Activated CD8-positive, alpha-beta memory T cell treated with anti-CD3 and anti-CD28 coated beads, Interleukin-2, amount 50 U/mL, for 1 hour (primary cell): ENCODE data around the gene DCLK1.
"Not testable (repeated sequence)": the region's sequence is repeated elsewhere in the genome, so short reads cannot be mapped to it uniquely, and the experiment has no call there.

Experiments
- DNase-seq: peaks from one replicate; pipeline ENCODE4 v3.0.0-alpha.2; 2020; ENCODE audit errors: extremely low read depth

Gene DCLK1

DNA sequence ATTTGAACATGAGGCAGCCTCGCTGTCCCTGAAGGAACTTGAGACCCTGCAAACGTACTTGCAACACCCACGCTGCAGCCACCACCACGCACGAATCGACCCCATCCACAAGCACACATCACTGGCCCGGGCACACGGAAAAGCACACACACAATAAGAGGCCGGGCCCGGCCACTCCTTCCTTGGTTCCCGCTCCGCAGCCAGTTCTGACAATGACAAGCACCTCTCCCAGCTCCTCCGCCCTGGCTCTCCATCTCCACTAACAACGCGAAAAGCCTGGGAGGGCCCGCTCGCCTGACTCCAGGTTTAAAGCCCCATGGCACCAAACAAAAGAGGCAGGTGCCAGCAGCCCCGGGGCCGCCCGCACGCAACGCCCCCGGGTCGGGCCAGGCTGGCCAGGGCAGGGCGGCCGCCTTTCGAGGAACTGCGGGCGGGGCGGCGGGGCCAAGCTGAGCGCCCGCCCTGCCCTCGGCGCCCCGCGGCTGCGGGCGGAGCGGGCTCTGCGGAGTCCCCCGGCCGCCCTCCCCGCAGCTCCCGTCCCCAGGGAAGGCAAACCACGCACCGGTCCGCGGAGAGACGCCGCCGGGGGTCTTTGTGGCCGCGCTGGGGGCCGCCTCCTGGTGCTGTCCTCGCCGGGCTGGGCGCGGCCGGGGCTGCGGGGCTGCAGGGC is 495 bp downstream of the DCLK1 start:
- no peak for DNase-seq

DNA sequence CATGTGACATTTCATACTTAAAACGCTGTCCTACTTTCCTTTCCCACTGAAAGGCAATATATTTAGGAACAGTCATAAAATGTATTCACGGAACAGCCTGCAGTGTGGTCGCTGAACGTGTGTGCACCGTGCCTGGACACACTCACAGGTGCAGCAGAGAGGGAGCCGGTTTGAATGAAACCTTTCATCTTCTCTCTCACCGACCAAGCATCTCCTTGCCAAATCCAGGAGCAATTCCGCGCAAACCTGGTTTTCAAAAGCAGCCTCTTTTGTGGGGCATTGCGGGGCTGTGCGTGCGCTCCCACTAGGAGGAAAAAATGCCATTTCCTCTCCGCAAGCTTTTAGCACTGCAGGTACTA is 1.0 kb downstream of the DCLK1 start:
- DNase-seq = no peak

DNA sequence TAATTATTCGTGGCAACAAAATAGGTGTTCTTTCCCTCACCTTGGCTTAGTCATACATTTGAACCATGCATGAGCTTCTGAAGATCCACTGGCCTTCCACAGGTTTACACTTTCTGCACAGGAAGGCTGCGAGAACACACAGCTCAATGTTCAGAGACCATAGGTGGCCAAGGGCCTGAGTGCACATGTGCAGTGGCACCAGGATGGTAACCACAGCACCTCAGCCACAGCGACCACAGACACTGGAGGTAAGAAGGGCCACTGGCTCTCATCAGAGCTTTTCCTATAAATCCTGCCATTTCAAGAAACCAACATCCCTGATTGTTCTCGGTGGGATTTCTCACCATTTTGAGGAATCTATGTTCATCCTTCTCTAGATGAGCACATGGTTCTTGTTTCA is 1.6 kb downstream of the DCLK1 start:
- DNase-seq = no peak

DNA sequence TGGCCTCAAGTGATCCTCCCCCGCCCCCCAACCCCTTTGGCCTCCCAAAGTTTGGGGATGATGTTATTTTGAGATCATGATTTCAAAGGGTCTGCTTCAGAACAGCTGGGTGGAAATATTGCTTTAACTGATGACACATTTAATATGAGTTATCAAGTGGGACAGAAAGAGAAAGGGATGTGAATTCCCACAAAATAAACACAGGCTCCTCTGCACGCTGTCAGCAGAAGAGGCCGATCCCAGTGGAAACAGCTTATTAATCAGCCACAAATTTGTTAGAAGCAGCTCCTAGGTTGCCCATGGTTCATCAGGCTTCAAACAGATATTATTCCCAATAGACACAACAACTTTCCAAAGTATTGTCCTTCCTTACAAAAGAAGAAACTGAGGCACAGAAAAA is 4.7 kb downstream of the DCLK1 start:
- no peak for DNase-seq

DNA sequence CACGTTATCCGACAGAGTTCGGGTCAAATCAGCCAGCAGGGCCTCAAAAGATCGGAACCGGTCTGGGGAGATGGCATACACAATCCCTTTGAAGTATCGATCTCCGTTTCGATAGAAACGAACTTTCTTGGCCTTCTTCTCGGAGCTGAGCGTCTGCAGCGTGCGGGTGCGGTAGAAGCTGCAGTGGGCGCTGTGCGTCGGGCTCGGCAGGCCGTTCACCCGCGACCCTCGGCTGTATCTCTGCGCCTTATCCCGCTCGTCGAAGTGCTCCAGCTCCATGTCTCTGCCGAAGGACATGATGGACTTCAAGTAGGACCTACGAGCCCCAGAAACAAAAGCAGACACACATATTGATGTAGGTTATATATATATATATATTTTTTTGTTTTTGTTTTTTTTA is 5.3 kb downstream of the DCLK1 start:
- DNase-seq = no peak

DNA sequence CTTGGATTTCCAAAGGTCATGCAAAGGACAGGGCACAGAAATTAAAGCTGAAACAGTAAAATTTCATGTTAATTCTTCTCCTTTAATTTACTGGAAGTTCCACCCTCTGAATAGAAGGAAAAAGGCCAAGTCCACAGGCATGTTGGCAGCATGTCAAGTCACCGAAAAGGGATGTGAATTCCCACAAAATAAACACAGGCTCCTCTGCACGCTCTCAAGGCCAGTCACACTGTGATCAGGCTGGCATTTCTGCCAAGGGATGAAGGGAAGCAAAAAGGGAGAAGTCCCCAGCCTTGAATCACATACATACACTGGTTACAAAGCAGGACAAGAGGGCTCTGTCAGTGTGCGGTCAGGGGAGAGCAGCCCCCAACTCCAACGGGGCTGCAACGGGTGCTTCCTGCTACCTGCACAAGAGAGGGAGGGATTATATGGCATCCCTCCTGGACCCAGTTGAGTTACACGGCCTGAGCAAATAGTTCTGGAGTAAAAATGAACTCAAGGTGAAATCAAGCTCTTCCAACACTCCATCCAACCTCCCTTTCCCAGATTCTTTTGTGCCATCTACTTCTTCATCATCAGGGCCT is 6.9 kb downstream of the DCLK1 start:
- DNase-seq = no peak

DNA sequence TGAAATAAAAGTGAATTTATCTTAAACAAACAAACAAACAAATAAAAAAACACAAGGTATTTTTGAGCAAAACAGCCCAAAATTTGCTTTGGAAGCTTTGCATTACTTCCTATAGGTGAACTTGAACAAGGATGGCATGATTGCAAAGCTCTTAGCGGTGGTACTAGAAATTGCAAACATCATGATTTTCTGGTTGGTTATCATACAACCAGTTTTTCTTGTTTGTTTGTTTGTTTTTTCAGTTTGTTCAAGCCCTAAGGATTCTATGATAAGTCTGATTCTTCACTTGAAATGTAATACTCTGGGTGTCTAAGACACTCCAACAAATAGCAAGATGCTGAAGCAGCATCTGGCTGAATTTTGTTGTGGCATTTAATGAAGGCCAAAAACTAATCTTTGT is 15.9 kb downstream of the DCLK1 start:
- DNase-seq = no peak

DNA sequence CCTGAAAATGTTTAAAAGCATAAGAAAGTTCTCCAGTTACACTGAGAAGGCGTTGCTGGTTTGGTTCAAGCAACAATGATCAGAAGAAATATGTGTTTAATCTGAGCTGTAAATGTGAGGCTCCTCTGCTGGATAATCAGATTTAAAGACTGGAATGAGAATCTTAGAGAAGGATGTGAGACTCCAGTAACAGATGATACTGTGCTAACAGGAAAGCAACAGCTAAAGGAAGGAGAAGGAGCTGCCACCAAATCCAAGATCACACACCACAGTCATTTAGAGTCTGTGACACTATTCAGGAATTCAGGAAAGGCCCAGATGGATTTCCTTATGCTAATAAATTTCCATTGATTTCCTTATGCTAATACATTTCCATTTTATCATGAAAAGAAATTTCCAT is 16.9 kb downstream of the DCLK1 start:
- DNase-seq = no peak

DNA sequence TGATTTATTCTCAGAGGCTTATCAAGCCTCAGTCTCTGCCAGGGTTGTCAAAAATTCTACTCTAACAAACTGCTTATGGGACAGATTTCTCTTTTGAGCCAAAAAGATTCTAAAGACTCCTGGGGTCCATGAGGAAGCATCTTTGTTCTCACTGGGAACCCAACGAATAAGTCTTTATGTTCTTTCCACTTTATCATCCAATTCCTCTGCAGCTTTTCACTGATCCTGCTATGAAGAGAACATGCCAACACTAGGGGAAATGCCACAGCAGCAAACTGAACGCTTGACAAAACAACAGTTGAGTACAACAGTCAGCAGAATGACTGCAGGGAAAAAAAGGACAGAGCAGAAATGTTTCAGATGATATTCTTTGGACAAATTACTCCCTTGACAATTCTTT is 22.2 kb downstream of the DCLK1 start:
- no peak for DNase-seq

DNA sequence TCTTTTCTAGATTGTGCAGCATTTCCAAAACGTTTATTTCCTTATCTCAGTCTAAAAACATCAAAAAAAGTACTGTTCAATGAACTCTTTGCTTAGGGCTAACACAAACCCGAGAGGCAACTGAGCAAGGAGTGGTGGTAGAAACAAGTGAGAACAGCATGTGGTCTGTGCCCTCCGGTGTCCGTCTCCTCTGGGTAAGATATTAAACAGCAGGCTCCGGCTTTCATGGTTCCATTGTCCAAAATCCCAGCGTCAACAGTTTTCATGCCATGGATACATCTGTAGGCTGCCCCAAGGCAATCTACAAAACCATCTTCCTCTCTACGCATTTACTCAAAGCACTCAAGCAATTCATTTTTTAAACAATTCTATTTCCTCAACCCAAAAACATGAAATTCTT is 22.8 kb downstream of the DCLK1 start:
- DNase-seq = no peak

DNA sequence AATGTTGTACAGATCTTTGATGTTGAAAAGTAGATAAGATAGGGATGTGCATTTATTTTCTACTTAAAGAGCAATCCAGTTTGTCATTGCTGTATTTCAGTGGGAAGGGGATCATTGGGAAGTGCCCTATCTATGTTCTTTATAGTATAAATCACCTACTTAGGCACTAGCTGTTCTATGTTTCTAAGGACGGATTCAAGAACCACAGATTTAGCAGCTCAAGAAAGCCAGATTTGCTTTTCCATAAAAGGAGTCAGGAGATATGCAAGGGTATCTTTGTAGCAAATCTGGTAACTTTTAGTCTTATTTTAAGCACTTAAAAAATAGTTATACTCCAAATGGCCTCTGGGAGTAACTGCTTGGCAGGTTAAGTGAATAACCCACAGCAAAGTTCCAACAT is 23.7 kb downstream of the DCLK1 start:
- no peak for DNase-seq

DNA sequence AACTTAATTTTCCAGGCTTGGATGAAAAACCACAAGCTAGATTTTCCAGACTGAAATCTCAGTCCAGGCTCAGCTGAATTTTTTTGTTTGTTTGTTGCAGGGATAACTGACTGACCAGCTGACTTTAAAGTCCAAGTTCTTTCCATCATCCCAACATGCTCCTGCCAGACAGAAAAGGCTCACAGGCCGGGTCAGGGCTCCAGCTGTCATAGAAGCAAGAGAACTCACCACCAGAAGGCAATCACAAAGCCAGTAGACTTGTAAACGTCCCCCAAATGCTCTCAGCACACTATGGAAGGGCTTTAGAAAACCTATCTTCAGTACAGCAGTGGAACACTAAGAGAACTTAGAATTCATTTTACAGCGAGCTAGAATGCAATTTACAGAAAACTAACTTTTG is 25.5 kb downstream of the DCLK1 start:
- DNase-seq = no peak

DNA sequence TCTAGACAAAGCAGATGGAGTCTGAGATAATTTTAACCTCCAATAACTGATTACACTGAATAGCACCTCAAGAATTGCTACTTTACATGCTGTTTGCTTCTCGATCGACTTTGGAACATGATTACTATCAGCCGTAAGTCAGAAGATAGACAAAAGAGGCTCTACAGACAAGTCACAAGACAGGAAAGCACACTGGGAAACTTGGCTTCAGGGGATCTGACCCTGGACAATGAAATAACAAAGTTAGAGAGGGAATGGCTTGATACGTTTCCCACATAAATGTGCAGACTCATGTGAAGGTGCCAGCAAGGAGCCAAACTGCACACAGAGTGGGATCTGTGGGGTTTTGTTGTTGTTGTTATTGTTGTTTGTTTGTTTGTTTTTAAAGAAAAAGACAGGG is 28.5 kb downstream of the DCLK1 start:
- no peak for DNase-seq

DNA sequence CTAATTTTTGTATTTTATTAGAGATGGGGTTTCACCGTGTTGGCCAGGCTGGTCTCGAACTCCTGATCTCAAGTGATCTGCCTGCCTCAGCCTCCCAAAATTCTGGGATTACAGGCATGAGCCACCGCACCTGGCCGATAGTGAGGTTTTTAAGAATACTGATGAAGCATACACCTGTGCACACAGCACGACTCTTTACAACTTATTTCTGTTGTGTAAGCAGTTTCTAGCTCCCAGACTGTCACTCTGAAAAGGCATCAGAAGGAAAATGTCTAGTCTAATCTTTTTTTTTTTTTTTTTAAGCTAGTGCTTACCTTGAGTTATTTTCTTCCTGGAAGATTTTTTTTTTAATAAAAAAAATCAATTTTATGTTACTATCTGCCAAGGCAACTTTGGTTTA is 29.3 kb downstream of the DCLK1 start:
- DNase-seq = not testable (repeated sequence)

DNA sequence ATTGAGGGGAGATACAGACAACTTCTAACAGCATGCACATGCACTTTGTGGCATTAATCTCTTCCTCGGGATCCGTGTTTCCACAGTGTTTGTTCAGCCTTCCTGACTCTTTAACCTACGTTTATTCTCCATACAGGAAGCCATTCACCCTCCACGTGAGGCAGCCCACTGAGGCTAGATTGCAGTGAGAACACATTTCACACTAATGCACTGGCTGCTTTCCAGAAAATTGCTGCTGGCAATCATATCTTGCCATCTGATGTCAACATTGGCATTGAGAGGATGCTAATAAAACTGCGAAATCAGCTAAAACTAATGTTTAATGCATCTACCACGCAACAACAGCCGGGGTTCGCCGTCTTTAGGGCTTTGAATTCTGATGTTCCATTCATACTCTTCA is 30.0 kb downstream of the DCLK1 start:
- DNase-seq = no peak

DNA sequence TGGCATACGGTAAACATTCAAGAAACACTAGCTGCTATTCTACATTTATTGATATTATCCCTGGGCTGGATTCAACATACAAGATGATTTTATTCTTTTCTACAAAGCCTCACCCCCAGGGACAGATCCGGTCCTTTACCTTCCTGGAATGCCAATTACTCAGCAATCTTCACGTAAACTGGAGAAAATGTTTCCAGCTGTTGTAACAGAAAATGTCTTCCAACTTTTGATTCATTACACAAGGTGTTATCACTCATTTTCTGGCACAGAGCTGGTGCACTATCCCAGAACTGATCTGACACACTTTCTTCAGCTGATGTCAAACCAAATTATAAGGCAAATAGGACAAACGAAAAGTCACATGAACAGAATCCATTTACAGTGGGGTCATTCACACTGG is 33.1 kb downstream of the DCLK1 start:
- DNase-seq = no peak

DNA sequence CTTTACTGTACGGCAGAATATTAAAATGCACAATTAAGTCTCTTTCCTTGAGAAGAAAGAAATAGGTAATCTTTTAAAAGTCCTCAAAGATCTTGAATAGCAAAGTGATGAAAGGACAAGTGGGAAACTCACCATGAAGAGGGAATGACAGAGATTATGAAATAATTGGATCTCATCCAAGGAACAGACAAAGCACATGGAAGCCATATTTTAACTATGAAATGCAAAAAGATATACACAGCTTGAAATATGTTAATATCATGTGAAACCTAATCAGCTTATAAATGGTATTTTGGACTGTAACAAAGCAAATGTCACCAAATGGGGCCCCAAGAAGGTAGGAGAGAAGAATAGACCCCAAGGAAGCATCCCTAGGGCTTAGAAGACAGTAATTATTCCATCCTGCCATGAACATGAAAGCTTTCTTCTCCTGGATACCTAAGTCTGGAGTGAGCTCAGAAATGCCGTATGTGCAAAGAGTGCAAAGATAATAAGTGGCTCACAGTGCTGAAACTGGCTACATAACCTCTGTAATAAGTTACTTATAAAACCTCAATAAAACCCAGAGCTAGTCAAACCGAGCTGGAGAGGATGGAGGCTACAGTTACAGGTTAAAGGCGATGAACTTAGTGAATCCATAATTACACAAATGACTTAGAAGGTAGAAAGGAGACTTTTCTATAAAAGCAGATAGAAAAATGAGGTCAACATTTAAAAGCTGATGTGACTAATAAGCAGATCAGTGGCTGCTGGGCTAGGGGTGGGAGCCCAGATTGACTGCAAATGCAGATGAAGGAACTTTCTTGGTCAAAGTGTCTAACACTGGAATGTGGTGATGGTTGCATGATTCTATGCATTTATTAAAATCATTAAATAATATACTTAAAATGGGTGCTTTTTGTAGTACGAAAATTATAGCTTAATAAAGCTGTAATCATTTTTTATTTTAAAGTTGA is 34.4 kb downstream of the DCLK1 start:
- DNase-seq = no peak

DNA sequence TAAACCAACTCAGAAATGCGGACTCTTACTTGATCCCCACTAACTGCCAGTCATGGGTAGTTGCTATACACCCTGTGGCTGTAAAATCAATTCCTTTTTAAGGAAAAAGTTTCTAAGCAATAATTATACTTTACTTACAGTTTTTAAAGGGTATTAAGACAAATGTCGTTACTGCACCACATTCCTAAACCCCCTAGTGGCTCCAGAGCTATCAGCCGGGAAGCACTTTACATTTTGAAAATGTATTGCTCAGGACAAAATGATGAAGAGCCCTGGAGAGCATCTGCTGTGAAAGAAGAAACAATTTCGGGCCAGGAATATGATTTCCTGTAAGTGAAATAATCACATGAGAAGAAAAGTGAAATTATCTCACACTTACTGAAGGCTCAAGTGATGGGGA is 36.7 kb downstream of the DCLK1 start:
- no peak for DNase-seq

DNA sequence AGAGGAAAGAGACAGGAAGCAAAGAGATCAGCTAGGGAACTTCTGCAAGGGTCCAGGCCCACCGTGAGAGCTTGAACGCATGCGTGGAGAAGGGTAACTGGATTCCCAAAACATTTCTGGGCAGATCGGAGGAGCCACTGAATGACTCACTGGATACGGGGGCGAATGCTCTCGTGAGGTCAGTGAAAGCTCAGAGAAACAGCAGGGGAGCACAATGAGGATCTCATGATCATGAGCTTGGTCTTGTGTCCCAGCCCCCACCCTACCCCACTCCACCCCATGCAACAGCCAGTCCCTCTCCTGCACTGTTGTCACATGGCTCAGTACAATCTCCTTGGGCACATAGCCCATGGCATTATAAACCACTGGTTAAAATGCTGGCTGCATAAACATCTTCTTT is 40.6 kb downstream of the DCLK1 start:
- no peak for DNase-seq

DNA sequence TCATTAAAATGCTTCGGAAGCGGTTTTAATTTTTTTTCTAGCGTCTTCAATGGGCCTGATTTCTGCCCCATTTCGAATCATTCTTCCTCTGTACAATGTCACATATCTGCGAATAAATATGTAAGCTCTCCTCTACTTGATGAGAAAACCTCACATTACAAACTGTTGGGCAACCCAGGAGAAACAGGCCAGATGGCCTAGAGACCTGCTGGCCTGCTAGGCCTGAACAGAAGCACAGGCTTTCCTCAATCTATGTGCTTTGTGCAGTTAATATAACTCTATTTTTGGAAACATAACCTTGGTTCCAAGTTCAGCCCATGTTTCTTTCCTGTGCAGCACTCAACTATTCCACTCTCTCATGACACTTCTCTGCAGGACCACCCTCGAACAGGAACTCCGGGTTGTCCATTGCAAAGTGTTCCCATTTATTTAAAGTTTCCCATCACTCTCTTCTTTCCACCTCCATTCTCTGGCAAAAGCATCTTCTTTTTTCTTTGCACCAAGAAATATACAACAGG is 42.0 kb downstream of the DCLK1 start:
- DNase-seq = no peak

DNA sequence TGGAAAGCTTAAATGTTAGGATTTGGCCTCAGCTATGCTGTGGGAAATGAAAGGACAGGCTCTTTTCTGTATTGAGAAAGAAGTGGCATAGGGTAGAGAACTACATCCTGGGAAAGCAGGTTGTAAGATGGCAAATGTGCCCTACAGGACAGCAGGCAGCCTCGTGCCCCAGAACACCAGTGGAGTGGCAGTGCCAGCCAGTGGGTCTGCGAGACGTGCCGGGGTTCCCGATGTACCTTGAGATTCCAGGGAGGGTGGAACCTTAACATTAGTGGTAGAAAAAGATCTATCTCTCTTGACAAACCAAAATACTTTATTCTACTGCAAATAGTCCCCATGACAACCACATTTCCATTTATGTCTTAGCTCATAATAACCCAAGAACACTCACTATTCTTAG is 42.7 kb downstream of the DCLK1 start:
- DNase-seq = no peak

DNA sequence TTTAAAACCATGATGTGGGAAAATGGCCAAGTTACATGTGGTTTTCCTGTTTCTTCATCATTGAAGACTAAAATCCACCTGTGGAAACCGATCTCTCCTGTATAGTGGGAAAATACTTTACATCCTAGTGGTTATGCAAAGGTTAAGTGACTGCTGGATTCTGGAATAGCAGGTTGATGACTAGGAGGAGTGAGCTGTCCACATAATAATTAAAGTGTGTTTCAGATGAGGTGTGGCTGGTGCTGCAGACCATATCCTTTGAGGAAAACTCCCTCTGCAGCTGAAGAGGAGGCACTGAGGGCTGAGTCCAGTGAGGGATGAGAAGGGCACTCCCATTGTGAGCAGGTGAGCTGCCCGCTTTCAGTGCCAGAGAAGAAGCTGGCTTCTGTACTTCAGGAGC is 43.2 kb downstream of the DCLK1 start:
- no peak for DNase-seq

DNA sequence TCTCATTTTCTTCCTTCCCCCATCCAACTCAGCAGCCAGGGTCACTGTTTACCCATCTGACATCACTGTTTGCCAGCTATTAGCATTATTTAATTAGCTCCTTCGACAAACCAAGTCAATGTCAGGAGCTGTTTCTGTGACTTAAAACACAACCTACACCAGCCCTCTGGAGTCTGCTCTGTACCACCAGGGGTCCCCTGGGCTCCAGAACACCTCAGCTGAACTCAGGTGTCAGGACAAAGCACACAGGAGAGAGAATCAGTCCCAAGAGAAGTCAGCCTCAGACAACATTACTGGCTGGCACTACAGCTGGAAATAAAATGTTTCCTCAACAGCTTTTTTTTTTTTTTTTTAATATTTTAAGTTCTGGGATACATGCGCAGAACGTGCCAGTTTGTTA is 45.1 kb downstream of the DCLK1 start:
- no peak for DNase-seq
